ENCODE results near the gene WDTC1. TPM values are rescaled to one million over a fixed set of nuclear protein-coding genes. Genes with fewer than 3 reads are reported as not detected.
A peak's percentile ranks its signal among the peaks of the same experiment; 100 is the strongest.

The WDTC1 gene
- total and polyA plus RNA-seq, 2 of the 13 experiments (the other 11 are each of a cell fraction or from before 2014, with no cell fraction given) = 5.5 TPM

GRCh38 chr1:27192039-27192529, 42.3 kb upstream of the WDTC1 start (continued):
- TF ChIP-seq ZNF318 (CRISPR knock-in tag; IDR thresholded peaks at IDR 0.05) = no peak
- TF ChIP-seq HMGXB3 (CRISPR knock-in tag; IDR thresholded peaks at IDR 0.05; ENCODE audit: borderline replicate concordance) = 0 out of 2 replicates have a peak, but pooled peaks have one; percentile 26
- no peak for TF ChIP-seq ATM (IDR thresholded peaks at IDR 0.05; ENCODE audit: borderline replicate concordance)
- TF ChIP-seq ZFP90 (CRISPR knock-in tag; IDR thresholded peaks at IDR 0.05; ENCODE audit: borderline replicate concordance) = no peak
- TF ChIP-seq MLX (CRISPR knock-in tag; IDR thresholded peaks at IDR 0.05) = peak; percentile 37; the same call in 1 of the 2 replicates
- TF ChIP-seq TGIF2 (CRISPR knock-in tag; IDR thresholded peaks at IDR 0.05) = 0 out of 2 replicates have a peak, but pooled peaks have one; percentile 24
- TF ChIP-seq ZNF878 (CRISPR knock-in tag; IDR thresholded peaks at IDR 0.05) = 0 out of 2 replicates have a peak, but pooled peaks have one; percentile 52
- no peak for TF ChIP-seq TSC22D2 (CRISPR knock-in tag; IDR thresholded peaks at IDR 0.05; ENCODE audit: borderline replicate concordance)
- TF ChIP-seq SALL1 (CRISPR knock-in tag; IDR thresholded peaks at IDR 0.05) = peak; percentile 62
- TF ChIP-seq ERF (CRISPR knock-in tag; IDR thresholded peaks at IDR 0.05) = no peak
- TF ChIP-seq PRPF4 (IDR thresholded peaks at IDR 0.05; ENCODE audit: low read depth, low read length, poor library complexity, severe bottlenecking) = no peak
- no peak for TF ChIP-seq FOXA1 (IDR thresholded peaks at IDR 0.05)
- peak; percentile 79 for TF ChIP-seq FOXA1 (CRISPR knock-in tag; IDR thresholded peaks at IDR 0.05)
- TF ChIP-seq CREM (IDR thresholded peaks at IDR 0.05) = no peak; the same call in 1 of the 2 replicates
- no peak for TF ChIP-seq CREM (CRISPR knock-in tag; IDR thresholded peaks at IDR 0.05)
- TF ChIP-seq CENPX (CRISPR knock-in tag; IDR thresholded peaks at IDR 0.05) = no peak
- TF ChIP-seq TRIM22 (IDR thresholded peaks at IDR 0.05) = no peak
